IPS DF 6.9 (cell line): ENCODE data around the gene PGAM2.

Experiments used
- DNase-seq: peaks from one replicate; pipeline ENCODE4 v3.0.0-alpha.2; 2013; ENCODE audit warnings: low read depth, low spot score
- H3K27ac ChIP-seq: one replicate; pipeline ENCODE4 v1.5.1; 2013; ENCODE audit warnings: low read length, control low read depth
- H3K27me3 ChIP-seq: 2 replicates; pipeline ENCODE4 v1.6.1; 2013; ENCODE audit warnings: mild to moderate bottlenecking, low read length; ENCODE audit not compliant: control insufficient read depth, insufficient read depth
- H3K36me3 ChIP-seq: 2 replicates; pipeline ENCODE4 v1.6.1; 2013; ENCODE audit warnings: low read length; ENCODE audit not compliant: control insufficient read depth, insufficient read depth
- H3K4me1 ChIP-seq: 2 replicates; pipeline ENCODE4 v1.6.1; 2013; ENCODE audit warnings: low read length; ENCODE audit not compliant: control insufficient read depth, insufficient read depth
- H3K4me3 ChIP-seq: 2 replicates; pipeline ENCODE4 v1.5.1; 2013; ENCODE audit warnings: mild to moderate bottlenecking, low read length
- H3K9me3 ChIP-seq: 2 replicates; pipeline ENCODE4 v1.6.1; 2013; ENCODE audit warnings: low read length, inconsistent platforms; ENCODE audit not compliant: control insufficient read depth, insufficient read depth
- WGBS: extraction: QIAGEN DNeasy Blood & Tissue Kit; methylation state at CpG from one replicate; pipeline ENCODE4 v1.1.7; 2013; ENCODE audit warnings: mixed read lengths, missing lambda C conversion rate; ENCODE audit not compliant: insufficient read length, insufficient coverage; 5-methylcytosine and 5-hydroxymethylcytosine counted together

PGAM2 gene

DNA sequence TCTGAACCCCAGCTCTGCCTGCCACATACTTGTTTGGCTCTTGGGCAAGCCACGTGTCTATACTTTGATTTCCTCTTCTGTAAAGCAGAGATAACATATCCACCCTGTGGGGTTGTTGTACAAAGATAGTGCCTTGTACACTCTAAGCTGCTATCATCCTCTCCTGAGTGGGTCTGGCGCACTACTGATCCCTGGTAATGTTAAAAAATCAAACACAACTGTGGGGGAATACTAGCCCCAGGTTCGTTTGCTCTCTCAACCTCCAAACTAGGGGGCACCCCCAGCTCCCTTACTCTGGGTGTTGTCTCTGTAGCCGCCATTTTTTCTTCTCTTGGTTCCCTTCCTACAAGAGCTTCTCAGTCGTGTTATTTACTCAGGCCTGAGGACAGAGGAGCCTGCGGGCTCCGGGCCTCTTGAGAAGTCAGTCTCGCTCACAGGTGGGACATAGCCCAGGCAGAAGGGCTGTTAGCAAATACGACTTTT, 15.9 kb upstream of the PGAM2 start:
- Histone ChIP-seq H3K9me3 (no peaks in the 10 kb centered on the region), H3K27me3 (no peaks in the 10 kb centered on the region), H3K27ac (no peak overlapping the region), H3K4me1 (no peaks in the 10 kb centered on the region; the same call in 1 of the 2 replicates), H3K36me3 (peaks cover 24% of the 10 kb centered on the region), H3K4me3 (no peak overlapping the region)
- no CpG with 5 or more reads among the region's 9 CpGs for WGBS
- no peak for DNase-seq

DNA sequence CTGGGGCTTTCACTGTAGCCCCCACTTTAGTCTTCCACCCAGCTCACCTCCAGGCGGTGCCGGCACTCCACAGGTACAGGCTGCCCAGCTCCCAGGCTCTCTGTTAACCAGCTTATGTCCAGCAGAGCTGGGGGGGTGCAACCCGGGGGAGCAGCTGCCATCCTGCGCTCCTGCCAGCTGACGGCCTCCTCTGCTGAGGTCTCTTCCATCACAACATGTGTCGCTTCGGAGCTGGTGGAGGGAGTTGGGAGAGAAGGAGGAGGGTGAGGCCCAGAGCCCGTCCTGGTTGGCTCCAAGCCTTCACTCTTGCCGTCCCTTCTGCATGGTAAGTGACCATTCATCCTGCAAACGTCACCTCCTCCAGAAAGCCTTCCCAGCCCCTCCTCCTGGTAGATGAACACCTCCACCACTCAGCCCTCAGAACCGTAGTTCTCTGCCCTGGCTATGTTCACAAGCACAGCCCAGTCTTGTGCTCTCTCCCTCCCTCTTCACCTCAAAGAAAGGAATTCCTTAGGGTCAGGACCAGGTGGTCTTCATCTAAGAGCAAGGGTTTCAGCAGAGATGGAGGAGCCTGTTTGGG, 15.4 kb upstream of the PGAM2 start:
- no peaks in the 10 kb centered on the region for H3K27me3 ChIP-seq
- WGBS = no CpG with 5 or more reads among the region's 11 CpGs
- no peak for DNase-seq
- no peak overlapping the region for H3K27ac ChIP-seq
- H3K4me3 ChIP-seq = no peak overlapping the region
- H3K9me3 ChIP-seq = no peaks in the 10 kb centered on the region
- H3K36me3 ChIP-seq = peaks cover 29% of the 10 kb centered on the region
- H3K4me1 ChIP-seq = no peaks in the 10 kb centered on the region; the same call in 1 of the 2 replicates

DNA sequence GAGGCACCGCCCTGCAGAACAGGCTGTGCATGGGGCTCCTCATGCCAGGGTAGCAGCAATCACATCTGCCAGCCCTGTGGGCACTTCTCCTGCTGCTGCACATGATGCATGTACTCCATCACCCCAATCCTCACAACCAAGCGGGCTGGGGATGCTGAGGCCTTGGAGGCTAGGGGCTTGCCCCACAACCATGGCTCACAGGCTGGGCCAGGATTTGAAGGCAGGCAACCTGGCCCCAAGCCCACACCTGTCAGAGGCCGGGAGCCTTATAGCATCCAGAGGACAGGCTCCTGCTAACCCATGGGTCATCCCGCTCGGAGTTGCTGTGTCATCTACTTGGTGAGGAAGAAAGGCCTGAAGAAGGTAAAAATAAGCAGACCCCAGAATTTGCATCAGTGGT, 14.8 kb upstream of the PGAM2 start:
- no peak overlapping the region for H3K4me3 ChIP-seq
- H3K27me3 ChIP-seq = no peaks in the 10 kb centered on the region
- WGBS = no CpG with 5 or more reads among the region's 5 CpGs
- no peak for DNase-seq
- H3K9me3 ChIP-seq = no peaks in the 10 kb centered on the region
- no peaks in the 10 kb centered on the region for H3K4me1 ChIP-seq
- H3K36me3 ChIP-seq = peaks cover 30% of the 10 kb centered on the region
- H3K27ac ChIP-seq = no peak overlapping the region

DNA sequence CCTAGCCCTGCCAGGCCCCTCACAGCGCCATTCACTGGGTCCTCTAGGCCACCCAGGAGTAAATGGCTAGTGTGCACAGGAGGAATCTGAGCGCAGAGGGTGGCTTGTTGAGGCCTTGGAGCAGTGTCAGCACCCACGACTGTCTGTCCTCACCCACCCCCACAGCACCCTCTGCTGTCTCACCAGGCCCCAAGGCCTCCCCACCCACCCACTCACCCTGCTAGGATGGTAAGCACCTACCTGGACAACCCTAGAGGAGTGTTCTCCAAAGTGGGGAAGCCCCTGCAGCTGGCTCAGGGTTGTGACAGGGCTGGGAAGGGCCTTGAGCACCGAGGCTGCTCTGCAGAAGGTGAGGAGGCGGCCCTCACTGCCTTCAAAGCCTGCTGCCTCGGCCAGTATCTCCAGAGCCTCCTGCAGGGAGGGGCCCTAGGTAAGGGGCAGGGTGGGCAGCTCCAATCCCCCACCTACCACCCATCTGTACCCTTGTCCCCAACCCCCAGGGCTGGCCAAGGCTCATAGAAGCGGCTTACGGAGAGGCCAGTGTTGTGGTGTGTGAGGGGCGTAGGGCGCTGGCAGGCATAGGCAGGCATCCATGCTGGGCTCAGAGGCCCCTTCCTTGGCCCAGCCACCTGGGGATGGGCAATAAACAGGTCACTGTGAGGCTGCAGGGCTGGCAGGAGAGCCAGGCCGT, 14.1 kb upstream of the PGAM2 start:
- Histone ChIP-seq H3K27me3 (no peaks in the 10 kb centered on the region), H3K27ac (no peak overlapping the region), H3K36me3 (peaks cover 30% of the 10 kb centered on the region), H3K4me3 (no peak overlapping the region), H3K4me1 (no peaks in the 10 kb centered on the region), H3K9me3 (no peaks in the 10 kb centered on the region)
- no peak for DNase-seq
- no CpG with 5 or more reads among the region's 11 CpGs for WGBS

DNA sequence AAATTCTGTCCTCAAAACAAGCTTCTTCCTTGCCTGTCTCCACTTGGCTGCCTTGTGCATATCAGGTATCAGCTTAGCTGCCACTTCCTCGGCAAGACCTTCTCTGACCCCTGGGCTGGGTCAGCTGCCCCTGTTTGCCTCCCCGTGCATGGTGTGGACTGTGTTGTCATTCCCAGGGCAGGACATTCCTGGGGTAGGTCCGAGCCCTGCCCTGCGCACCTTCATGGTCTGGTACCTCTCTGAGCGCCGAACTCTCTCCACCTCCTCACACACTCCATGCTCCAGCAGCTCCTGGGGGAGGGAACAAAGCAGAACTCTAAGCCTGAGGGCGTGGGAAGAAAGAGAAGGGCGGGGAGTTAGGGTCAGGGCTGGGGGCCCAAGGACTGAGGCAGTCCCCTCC, 13.2 kb upstream of the PGAM2 start:
- H3K9me3 ChIP-seq = no peaks in the 10 kb centered on the region
- H3K4me3 ChIP-seq = no peak overlapping the region
- no peak overlapping the region for H3K27ac ChIP-seq
- H3K36me3 ChIP-seq = peaks cover 30% of the 10 kb centered on the region
- DNase-seq = no peak
- H3K4me1 ChIP-seq = no peaks in the 10 kb centered on the region; the same call in 1 of the 2 replicates
- WGBS = no CpG with 5 or more reads among the region's 8 CpGs
- H3K27me3 ChIP-seq = no peaks in the 10 kb centered on the region

DNA sequence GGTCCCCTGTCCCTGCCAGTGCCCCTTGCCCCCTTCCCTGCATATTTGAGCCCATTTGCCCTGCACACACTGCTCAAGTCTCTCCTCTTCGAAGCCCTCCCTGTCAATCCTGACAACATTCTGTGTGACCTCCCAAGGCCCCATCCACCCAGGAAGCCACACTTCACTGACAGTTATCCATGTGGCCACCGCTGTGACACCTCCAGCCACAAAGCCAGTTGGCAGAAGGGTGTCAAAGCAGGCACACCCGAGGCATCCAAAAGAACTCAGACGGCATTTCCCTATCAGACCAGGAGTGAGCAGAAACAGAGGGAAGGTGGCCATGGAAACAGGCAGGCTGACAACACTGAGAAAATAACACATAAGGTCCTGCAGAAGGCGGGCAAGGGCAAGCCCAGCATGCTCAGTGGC, 12.3 kb upstream of the PGAM2 start:
- no peaks in the 10 kb centered on the region for H3K9me3 ChIP-seq
- WGBS = no CpG with 5 or more reads among the region's 5 CpGs
- peaks cover 30% of the 10 kb centered on the region for H3K36me3 ChIP-seq
- no peak overlapping the region for H3K27ac ChIP-seq
- no peak for DNase-seq
- H3K4me1 ChIP-seq = no peaks in the 10 kb centered on the region; the same call in 1 of the 2 replicates
- no peak overlapping the region for H3K4me3 ChIP-seq
- no peaks in the 10 kb centered on the region for H3K27me3 ChIP-seq

DNA sequence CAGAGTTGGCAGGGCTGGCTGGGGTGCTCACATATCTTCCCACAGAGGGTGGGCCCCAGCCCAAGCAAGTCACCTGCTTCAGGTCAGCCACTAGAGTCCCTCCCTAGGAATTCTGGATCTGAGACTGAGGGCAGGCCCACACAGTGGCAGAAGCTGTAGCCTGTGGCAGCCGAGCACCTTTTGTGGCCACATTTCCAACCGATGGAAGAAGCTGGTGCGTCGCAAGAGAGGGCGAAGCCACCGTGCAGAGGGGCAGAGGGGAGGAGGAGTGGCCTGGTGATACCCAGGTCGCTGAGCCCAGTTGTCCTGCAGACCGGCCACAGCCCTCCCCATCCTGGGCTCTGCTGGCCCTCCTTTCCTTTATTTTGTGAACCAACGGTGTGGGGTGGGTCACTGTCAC, 11.7 kb upstream of the PGAM2 start:
- Histone ChIP-seq H3K9me3 (no peaks in the 10 kb centered on the region), H3K27me3 (no peaks in the 10 kb centered on the region), H3K4me1 (no peaks in the 10 kb centered on the region; the same call in 1 of the 2 replicates), H3K4me3 (no peak overlapping the region), H3K27ac (no peak overlapping the region), H3K36me3 (peaks cover 30% of the 10 kb centered on the region)
- no CpG with 5 or more reads among the region's 9 CpGs for WGBS
- DNase-seq = no peak

DNA sequence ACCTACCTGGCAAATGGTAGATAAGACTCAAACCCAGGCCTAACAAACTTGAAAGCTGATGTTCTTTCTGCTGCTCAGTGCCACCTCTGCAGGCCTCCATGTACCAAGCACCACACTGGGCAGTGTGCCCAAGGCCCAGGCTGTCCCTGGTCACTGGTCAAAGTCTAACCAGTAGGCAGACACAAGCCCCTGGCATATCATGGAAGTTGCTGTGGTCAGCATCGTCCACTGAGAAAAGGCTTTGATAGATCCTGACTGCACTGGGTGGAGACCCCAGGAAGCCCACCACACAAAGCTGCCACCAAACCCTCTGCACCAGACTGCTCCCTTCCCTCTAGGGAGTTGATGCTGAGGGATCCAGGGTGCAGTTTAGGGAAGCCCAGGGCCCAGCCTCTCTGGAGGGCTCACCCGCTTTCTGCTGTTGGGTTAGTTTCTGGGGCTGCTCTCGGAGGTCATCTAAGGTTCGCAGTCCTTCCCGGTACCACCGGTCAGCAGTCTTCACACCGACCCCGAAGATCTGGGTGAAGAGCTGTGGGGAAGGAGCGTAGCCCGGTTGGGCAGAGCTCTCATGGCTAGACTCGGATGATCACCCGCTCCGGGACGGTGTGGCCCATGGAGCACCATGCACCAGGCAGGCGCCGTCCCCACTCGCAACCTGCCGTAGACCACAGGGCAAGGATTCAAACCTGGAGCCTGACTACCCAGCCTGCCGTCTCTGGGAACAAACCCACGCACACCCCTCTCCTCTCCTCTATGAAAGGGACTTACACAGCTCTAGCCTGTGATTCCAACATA, 10.9 kb upstream of the PGAM2 start:
- WGBS = no CpG with 5 or more reads among the region's 20 CpGs
- no peaks in the 10 kb centered on the region for H3K27me3 ChIP-seq
- no peak overlapping the region for H3K27ac ChIP-seq
- peaks cover 30% of the 10 kb centered on the region for H3K36me3 ChIP-seq
- DNase-seq = no peak
- no peak overlapping the region for H3K4me3 ChIP-seq
- no peaks in the 10 kb centered on the region for H3K9me3 ChIP-seq
- no peaks in the 10 kb centered on the region; the same call in 1 of the 2 replicates for H3K4me1 ChIP-seq

DNA sequence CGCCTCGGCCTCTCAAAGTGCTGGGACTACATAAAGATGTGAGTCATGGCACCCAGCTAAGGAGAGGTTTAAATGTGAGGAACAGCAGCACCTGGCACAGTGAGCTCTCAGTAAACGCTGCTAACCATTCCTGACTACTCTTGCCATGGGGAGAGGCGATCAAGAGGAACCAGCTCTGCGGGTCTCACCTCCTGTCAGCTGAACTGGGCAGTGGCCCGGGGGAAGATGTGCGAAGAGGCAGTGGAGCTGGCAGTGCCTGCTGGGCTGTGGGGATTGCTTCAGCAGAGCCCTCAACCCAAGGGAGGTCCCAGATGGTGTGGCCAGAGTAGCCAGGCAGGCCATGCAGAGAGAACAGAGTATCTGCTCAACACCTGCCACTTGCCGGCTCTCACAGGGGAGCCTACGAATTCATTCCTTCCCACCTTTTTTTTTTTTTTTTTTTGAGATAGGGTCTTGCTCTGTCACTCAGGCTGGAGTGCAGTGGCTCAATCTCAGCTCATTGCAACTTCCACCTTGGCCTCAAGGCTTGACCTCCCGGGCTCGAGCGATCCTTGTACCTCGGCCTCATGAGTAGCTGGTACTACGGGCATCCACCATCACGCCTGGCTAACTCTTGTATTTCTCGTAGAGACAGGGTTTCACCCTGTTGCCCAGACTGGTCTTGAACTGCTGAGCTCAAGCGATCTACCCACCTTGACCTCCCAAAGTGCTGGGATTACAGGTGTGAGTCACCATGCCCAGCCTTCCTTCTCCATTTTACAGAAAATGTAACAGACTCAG, 10.1 kb upstream of the PGAM2 start:
- no peak overlapping the region for H3K27ac ChIP-seq
- H3K36me3 ChIP-seq = peaks cover 30% of the 10 kb centered on the region
- no peak for DNase-seq
- H3K27me3 ChIP-seq = no peaks in the 10 kb centered on the region
- no peak overlapping the region for H3K4me3 ChIP-seq
- H3K9me3 ChIP-seq = no peaks in the 10 kb centered on the region
- WGBS = no CpG with 5 or more reads among the region's 17 CpGs
- H3K4me1 ChIP-seq = no peaks in the 10 kb centered on the region; the same call in 1 of the 2 replicates

DNA sequence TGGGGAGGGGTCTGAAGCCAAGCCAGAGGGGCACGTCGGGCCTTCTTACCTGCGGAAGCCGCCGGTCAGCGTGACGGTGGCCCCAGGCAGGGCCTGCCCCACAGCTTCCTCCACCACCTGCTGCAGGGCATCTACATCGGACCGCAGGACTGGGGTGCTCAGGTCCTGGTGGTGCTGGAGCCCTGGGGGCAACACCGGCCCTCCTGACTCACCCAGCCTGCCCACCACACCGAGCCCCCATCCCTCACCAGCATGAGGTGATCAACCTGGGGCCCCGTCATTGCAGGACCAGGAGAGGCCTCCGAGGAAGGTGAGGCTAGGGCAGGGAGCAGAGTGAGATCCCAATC, 9.0 kb upstream of the PGAM2 start:
- Histone ChIP-seq H3K27ac (no peak overlapping the region), H3K4me3 (no peak overlapping the region), H3K27me3 (no peaks in the 10 kb centered on the region), H3K36me3 (peaks cover 24% of the 10 kb centered on the region), H3K4me1 (no peaks in the 10 kb centered on the region; the same call in 1 of the 2 replicates), H3K9me3 (no peaks in the 10 kb centered on the region)
- DNase-seq = no peak
- WGBS = no CpG with 5 or more reads among the region's 13 CpGs
